ENCODE data around the gene NAA35. TPM values are rescaled to one million over a fixed set of nuclear protein-coding genes. Genes with fewer than 3 reads are reported as not detected.
"Not testable (repeated sequence)": the region's sequence is repeated elsewhere in the genome, so short reads cannot be mapped to it uniquely, and the experiment has no call there.

The NAA35 gene
- total RNA-seq, 1 donor from 2014 or later: 20.3 TPM

GRCh38 chr9:86045654-86046053 is 104.7 kb downstream of the NAA35 start:
- no peak overlapping the region for H3K4me3 ChIP-seq
- DNase-seq (no peak), ATAC-seq (no peak)
- H3K27me3 ChIP-seq (ENCODE audit: low read depth): no peaks in the 10 kb centered on the region
- no peaks in the 10 kb centered on the region for H3K9me3 ChIP-seq
- H3K36me3 ChIP-seq: no peaks in the 10 kb centered on the region
- H3K27ac ChIP-seq: no peak overlapping the region
- no peaks in the 10 kb centered on the region for H3K4me1 ChIP-seq
- TF ChIP-seq CTCF (IDR thresholded peaks at IDR 0.05): no peak
- intact Hi-C loops (cut with DNase I): no loop called here

- Histone ChIP-seq H3K27me3 (ENCODE audit: low read depth) (no peaks in the 10 kb centered on the region), H3K4me3 (no peak overlapping the region), H3K4me1 (no peaks in the 10 kb centered on the region), H3K27ac (no peak overlapping the region), H3K9me3 (no peaks in the 10 kb centered on the region), H3K36me3 (no peaks in the 10 kb centered on the region)
- intact Hi-C loops (cut with DNase I): no loop called here
- no peak for TF ChIP-seq CTCF (IDR thresholded peaks at IDR 0.05)
- ATAC-seq (no peak), DNase-seq (no peak)
These were observed 105.2 kb downstream of the NAA35 start for GRCh38 chr9:86046071-86046636.

DNA sequence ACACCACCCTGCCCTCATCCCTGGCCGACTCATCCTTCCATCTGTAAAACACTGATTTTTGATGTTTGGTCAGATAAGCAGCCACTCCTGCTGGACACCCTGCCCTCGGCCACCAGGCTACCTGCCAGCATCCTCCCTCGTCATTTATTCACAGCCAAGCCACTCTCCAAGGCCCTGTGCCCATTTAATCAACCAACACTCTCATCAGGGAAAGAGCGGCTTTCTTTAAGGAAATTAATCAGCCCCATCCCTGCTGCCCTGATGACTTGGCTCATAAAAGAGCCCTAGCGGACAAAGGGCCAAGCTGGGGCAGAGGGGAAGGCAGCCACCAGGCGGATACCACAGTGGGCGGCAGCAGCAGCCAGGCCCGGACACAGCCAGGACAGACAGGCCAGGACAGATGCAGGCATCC is 106.0 kb downstream of the NAA35 start:
- H3K36me3 ChIP-seq: no peaks in the 10 kb centered on the region
- no peak overlapping the region for H3K27ac ChIP-seq
- H3K27me3 ChIP-seq (ENCODE audit: low read depth): no peaks in the 10 kb centered on the region
- no peak for ATAC-seq
- no peaks in the 10 kb centered on the region for H3K9me3 ChIP-seq
- H3K4me3 ChIP-seq: no peak overlapping the region
- no peaks in the 10 kb centered on the region for H3K4me1 ChIP-seq
- DNase-seq: no peak
- intact Hi-C loops (cut with DNase I): no loop called here
- no peak for TF ChIP-seq CTCF (IDR thresholded peaks at IDR 0.05)

- Histone ChIP-seq H3K27me3 (ENCODE audit: low read depth) (no peaks in the 10 kb centered on the region), H3K4me3 (no peak overlapping the region), H3K9me3 (no peaks in the 10 kb centered on the region), H3K27ac (no peak overlapping the region), H3K4me1 (no peaks in the 10 kb centered on the region), H3K36me3 (no peaks in the 10 kb centered on the region)
- no peak for DNase-seq
- ATAC-seq: no peak
- TF ChIP-seq CTCF (IDR thresholded peaks at IDR 0.05): no peak
- intact Hi-C loops (cut with DNase I): no loop called here
These were observed 106.4 kb downstream of the NAA35 start for GRCh38 chr9:86047361-86047760.

- intact Hi-C loops (cut with DNase I); H3K27ac ChIP-seq; ATAC-seq; H3K36me3 ChIP-seq; H3K4me3 ChIP-seq; H3K4me1 ChIP-seq; DNase-seq; H3K27me3 ChIP-seq (ENCODE audit: low read depth); H3K9me3 ChIP-seq: not testable (repeated sequence)
These were observed 107.2 kb downstream of the NAA35 start for GRCh38 chr9:86048018-86048742.
